ENCODE data around the gene MARF1.

GRCh38 chr16:15578824-15579223, 64.1 kb downstream of the MARF1 start:
- no peak for TF ChIP-seq SIN3A (IDR thresholded peaks at IDR 0.05; ENCODE audit: borderline replicate concordance, insufficient read depth, low read depth, low read length)
- TF ChIP-seq, protein P1, sequence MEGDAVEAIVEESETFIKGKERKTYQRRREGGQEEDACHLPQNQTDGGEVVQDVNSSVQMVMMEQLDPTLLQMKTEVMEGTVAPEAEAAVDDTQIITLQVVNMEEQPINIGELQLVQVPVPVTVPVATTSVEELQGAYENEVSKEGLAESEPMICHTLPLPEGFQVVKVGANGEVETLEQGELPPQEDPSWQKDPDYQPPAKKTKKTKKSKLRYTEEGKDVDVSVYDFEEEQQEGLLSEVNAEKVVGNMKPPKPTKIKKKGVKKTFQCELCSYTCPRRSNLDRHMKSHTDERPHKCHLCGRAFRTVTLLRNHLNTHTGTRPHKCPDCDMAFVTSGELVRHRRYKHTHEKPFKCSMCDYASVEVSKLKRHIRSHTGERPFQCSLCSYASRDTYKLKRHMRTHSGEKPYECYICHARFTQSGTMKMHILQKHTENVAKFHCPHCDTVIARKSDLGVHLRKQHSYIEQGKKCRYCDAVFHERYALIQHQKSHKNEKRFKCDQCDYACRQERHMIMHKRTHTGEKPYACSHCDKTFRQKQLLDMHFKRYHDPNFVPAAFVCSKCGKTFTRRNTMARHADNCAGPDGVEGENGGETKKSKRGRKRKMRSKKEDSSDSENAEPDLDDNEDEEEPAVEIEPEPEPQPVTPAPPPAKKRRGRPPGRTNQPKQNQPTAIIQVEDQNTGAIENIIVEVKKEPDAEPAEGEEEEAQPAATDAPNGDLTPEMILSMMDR (IDR thresholded peaks at IDR 0.05), result no peak
